Measurements from ENCODE around the gene GJC2. TPM values are rescaled to one million over a fixed set of nuclear protein-coding genes. Genes with fewer than 3 reads are reported as not detected.

GJC2 gene
- total RNA-seq, 1 donor, result 1.4 TPM

DNA sequence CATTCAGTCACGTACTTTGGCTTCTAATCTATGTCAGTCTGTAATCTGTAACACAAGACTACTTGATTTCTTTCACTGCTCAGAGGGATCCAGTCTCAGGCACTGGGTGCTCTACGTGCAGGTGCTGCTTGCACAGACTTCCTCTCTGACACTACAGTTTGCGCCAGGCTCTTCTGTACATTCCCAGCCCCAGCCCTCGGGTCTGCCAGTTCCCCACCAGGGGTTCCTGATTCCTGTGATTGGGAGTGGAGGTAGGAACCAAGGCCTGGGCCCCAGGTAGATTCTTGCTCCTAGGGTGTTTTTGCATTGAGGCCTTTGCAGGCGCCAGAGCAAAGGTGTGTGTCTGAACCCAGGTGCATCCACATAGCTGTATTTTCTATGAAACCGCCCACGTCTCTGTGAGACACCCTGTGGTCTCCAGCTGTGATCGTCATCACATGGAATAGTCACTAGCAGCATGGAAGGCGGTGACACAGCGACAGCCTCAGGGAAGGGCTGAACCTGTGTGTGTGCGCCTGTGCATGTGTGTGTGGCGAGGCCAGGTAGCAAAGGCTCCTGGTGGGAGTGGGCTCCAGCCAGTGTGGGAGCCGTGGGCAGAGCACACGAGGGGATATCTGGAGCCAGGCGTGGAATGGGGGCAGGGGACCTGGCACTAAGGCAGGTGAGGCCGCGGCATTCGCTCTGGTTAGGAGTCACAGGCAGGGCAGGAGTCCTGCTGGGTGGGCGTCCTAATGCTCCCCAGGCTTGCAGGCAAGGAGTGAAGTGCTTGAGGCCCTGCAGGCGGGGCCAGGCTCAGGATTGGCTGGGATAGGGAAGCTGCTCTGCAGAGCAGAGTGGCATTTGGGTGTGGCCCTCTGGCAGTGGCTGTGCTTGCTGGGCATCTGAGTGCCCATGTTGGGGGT lies 5.2 kb downstream of the GJC2 start:
- Histone ChIP-seq H3K9me3 (ENCODE audit: low read depth, low read length) (no peaks in the 10 kb centered on the region), H3K79me2 (ENCODE audit: insufficient read depth, low read length) (peaks cover 10% of the 10 kb centered on the region), H2AFZ (ENCODE audit: low read length) (no peak overlapping the region), H3K36me3 (ENCODE audit: insufficient read depth, low read length) (no peaks in the 10 kb centered on the region), H3K27ac (ENCODE audit: low read depth, low read length) (no peak overlapping the region), H4K20me1 (ENCODE audit: insufficient read depth, low read length) (peaks cover 41% of the 10 kb centered on the region), H3K4me3 (ENCODE audit: insufficient read depth, low read length) (no peak overlapping the region), H3K4me1 (ENCODE audit: insufficient read depth, low read length) (peaks cover 17% of the 10 kb centered on the region), H3K4me2 (ENCODE audit: insufficient read depth, low read length) (no peak overlapping the region), H3K27me3 (ENCODE audit: insufficient read depth, low read length) (peaks cover 13% of the 10 kb centered on the region)
- TF ChIP-seq, protein P1, sequence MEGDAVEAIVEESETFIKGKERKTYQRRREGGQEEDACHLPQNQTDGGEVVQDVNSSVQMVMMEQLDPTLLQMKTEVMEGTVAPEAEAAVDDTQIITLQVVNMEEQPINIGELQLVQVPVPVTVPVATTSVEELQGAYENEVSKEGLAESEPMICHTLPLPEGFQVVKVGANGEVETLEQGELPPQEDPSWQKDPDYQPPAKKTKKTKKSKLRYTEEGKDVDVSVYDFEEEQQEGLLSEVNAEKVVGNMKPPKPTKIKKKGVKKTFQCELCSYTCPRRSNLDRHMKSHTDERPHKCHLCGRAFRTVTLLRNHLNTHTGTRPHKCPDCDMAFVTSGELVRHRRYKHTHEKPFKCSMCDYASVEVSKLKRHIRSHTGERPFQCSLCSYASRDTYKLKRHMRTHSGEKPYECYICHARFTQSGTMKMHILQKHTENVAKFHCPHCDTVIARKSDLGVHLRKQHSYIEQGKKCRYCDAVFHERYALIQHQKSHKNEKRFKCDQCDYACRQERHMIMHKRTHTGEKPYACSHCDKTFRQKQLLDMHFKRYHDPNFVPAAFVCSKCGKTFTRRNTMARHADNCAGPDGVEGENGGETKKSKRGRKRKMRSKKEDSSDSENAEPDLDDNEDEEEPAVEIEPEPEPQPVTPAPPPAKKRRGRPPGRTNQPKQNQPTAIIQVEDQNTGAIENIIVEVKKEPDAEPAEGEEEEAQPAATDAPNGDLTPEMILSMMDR (IDR thresholded peaks at IDR 0.05; ENCODE audit: extremely low read depth, low read depth, low read length), result no peak
- peak; percentile 74 for DNase-seq (ENCODE audit: insufficient read length, low spot score, missing footprints)

GRCh38 chr1:228155596-228156514 lies 6.1 kb downstream of the GJC2 start:
- no peaks in the 10 kb centered on the region for H3K36me3 ChIP-seq (ENCODE audit: insufficient read depth, low read length)
- DNase-seq (ENCODE audit: insufficient read length, low spot score, missing footprints), result peak; percentile 42
- H4K20me1 ChIP-seq (ENCODE audit: insufficient read depth, low read length), result peaks cover 36% of the 10 kb centered on the region
- TF ChIP-seq, protein P1 (IDR thresholded peaks at IDR 0.05; ENCODE audit: extremely low read depth, low read depth, low read length), result no peak
- H3K4me3 ChIP-seq (ENCODE audit: insufficient read depth, low read length), result no peak overlapping the region
- H3K4me1 ChIP-seq (ENCODE audit: insufficient read depth, low read length), result peaks cover 7% of the 10 kb centered on the region
- peaks cover 7% of the 10 kb centered on the region for H3K79me2 ChIP-seq (ENCODE audit: insufficient read depth, low read length)
- no peaks in the 10 kb centered on the region for H3K9me3 ChIP-seq (ENCODE audit: low read depth, low read length)
- peaks cover 13% of the 10 kb centered on the region for H3K27me3 ChIP-seq (ENCODE audit: insufficient read depth, low read length)
- H3K4me2 ChIP-seq (ENCODE audit: insufficient read depth, low read length), result no peak overlapping the region
- no peak overlapping the region for H3K27ac ChIP-seq (ENCODE audit: low read depth, low read length)
- no peak overlapping the region for H2AFZ ChIP-seq (ENCODE audit: low read length)

GRCh38 chr1:228156515-228156881 lies 6.8 kb downstream of the GJC2 start:
- peak; percentile 65 for DNase-seq (ENCODE audit: insufficient read length, low spot score, missing footprints)
- Histone ChIP-seq H3K9me3 (ENCODE audit: low read depth, low read length) (no peaks in the 10 kb centered on the region), H3K4me1 (ENCODE audit: insufficient read depth, low read length) (peaks cover under 1% of the 10 kb centered on the region), H3K4me3 (ENCODE audit: insufficient read depth, low read length) (no peak overlapping the region), H3K27me3 (ENCODE audit: insufficient read depth, low read length) (peaks cover 13% of the 10 kb centered on the region), H4K20me1 (ENCODE audit: insufficient read depth, low read length) (peaks cover 30% of the 10 kb centered on the region), H3K4me2 (ENCODE audit: insufficient read depth, low read length) (no peak overlapping the region), H3K27ac (ENCODE audit: low read depth, low read length) (no peak overlapping the region), H3K36me3 (ENCODE audit: insufficient read depth, low read length) (no peaks in the 10 kb centered on the region), H2AFZ (ENCODE audit: low read length) (no peak overlapping the region), H3K79me2 (ENCODE audit: insufficient read depth, low read length) (peaks cover 3% of the 10 kb centered on the region)
- TF ChIP-seq, protein P1 (IDR thresholded peaks at IDR 0.05; ENCODE audit: extremely low read depth, low read depth, low read length), result no peak

All from osteoblast (primary cell).